GM23248 (cell line): ENCODE measurements around the gene FAM181B.

ENCODE experiments used
- EZH2 ChIP-seq: fragments of 200-600 bp; sonication (generic); IDR thresholded peaks from 2 replicates; pipeline ENCODE4 v1.6.1; 2018; ENCODE audit warnings: antibody characterized with exemption, mild to moderate bottlenecking; ENCODE audit not compliant: insufficient read depth, poor library complexity, severe bottlenecking
- EZH2phosphoT487 ChIP-seq: fragments of 200-600 bp; sonication (generic); IDR thresholded peaks from 2 replicates; pipeline ENCODE4 v1.6.1; 2018; ENCODE audit warnings: antibody characterized with exemption, moderate library complexity, mild to moderate bottlenecking, low read depth; ENCODE audit not compliant: insufficient read depth

DNA sequence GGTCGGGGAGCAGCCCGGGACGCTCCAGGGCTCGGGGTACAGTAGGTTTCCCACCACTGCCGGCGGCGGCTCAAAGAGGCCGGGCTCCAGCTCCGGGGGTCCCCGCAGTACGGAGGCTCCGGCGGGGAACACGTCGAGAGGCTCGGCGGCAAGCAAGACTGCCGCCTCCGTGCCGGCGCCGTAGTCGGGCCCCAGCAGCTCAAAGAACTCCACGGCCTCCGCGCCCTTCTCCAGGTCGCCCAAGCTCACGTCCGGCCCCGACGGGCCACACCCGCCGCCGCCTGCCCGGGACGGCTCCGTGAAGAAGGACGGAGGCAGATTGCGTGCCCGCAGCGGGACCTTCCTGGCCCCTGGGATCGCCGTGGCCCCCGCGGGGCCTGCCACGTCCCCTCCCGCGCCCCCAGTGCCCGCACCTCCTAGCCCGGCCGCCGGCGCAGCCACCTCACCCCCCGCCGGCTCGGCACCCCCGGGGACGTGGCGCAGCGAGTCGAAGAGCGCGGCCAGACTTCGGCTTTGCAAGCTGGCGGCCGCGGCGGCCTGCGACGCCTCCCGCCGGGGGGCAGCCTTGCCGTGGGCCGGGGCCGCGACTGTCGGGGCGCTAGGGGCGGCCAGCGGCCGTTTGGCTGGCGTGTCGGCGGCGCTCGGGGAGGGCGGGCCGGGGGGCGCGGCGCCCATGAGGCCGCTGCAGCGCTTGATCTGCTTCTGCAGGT is 775 bp downstream of the FAM181B start:
- TF ChIP-seq EZH2 (peak; percentile 29), EZH2phosphoT487 (peak; percentile 27; the same call in 1 of the 2 replicates)
